Activated naive CD4-positive, alpha-beta T cell treated with anti-CD3 and anti-CD28 coated beads, Interleukin-2, amount 50 U/mL, for 24 hours (primary cell): Measurements from ENCODE around the gene ATOH8.

Experiments used
- H3K27ac Mint-ChIP-seq: one replicate; pipeline ENCODE4 v1.8.0; 2021; ENCODE audit warnings: mild to moderate bottlenecking, mixed read lengths
- H3K27me3 Mint-ChIP-seq: one replicate; pipeline ENCODE4 v1.8.0; 2021; ENCODE audit warnings: mixed read lengths
- H3K36me3 Mint-ChIP-seq: one replicate; pipeline ENCODE4 v1.8.0; 2021; ENCODE audit warnings: mixed read lengths
- H3K4me1 Mint-ChIP-seq: one replicate; pipeline ENCODE4 v1.8.0; 2021; ENCODE audit warnings: mixed read lengths
- H3K4me3 Mint-ChIP-seq: one replicate; pipeline ENCODE4 v1.8.0; 2021; ENCODE audit warnings: mild to moderate bottlenecking, mixed read lengths
- H3K9me3 Mint-ChIP-seq: one replicate; pipeline ENCODE4 v1.8.0; 2021; ENCODE audit warnings: mixed read lengths

The ATOH8 gene

GRCh38 chr2:85754313-85755095 is 713 bp downstream of the ATOH8 start:
- Mint-ChIP-seq H3K4me1 (peaks cover 13% of the 10 kb centered on the region), H3K27ac (no peak overlapping the region), H3K9me3 (no peaks in the 10 kb centered on the region), H3K27me3 (peaks cover 39% of the 10 kb centered on the region), H3K36me3 (no peaks in the 10 kb centered on the region), H3K4me3 (peak overlapping the region; percentile 87)

GRCh38 chr2:85755122-85756027 is 1.6 kb downstream of the ATOH8 start:
- Mint-ChIP-seq H3K36me3 (no peaks in the 10 kb centered on the region), H3K4me3 (peak overlapping the region; percentile 87), H3K27me3 (peaks cover 38% of the 10 kb centered on the region), H3K4me1 (peaks cover 13% of the 10 kb centered on the region), H3K9me3 (no peaks in the 10 kb centered on the region), H3K27ac (no peak overlapping the region)

- peaks cover 36% of the 10 kb centered on the region for H3K27me3 Mint-ChIP-seq
Measured at GRCh38 chr2:85756195-85756594, 2.4 kb downstream of the ATOH8 start.

GRCh38 chr2:85756822-85757435 is 3.1 kb downstream of the ATOH8 start:
- Mint-ChIP-seq H3K27me3 (peaks cover 30% of the 10 kb centered on the region), H3K9me3 (no peaks in the 10 kb centered on the region), H3K27ac (no peak overlapping the region), H3K4me3 (peak overlapping the region; percentile 23), H3K4me1 (peaks cover 13% of the 10 kb centered on the region), H3K36me3 (no peaks in the 10 kb centered on the region)

More at GRCh38 chr2:85756195-85756594, 2.4 kb downstream of the ATOH8 start:
- no peak overlapping the region for H3K27ac Mint-ChIP-seq
- no peak overlapping the region for H3K4me3 Mint-ChIP-seq
- no peaks in the 10 kb centered on the region for H3K9me3 Mint-ChIP-seq
- no peaks in the 10 kb centered on the region for H3K36me3 Mint-ChIP-seq
- peaks cover 13% of the 10 kb centered on the region for H3K4me1 Mint-ChIP-seq

- Mint-ChIP-seq H3K4me3 (no peak overlapping the region), H3K27me3 (peaks cover 28% of the 10 kb centered on the region), H3K27ac (no peak overlapping the region), H3K9me3 (no peaks in the 10 kb centered on the region), H3K4me1 (peaks cover 13% of the 10 kb centered on the region), H3K36me3 (no peaks in the 10 kb centered on the region)
Measured at GRCh38 chr2:85757860-85758259, 4.1 kb downstream of the ATOH8 start.

- Mint-ChIP-seq H3K27me3 (peaks cover 30% of the 10 kb centered on the region), H3K4me3 (no peak overlapping the region), H3K27ac (no peak overlapping the region), H3K36me3 (no peaks in the 10 kb centered on the region), H3K9me3 (no peaks in the 10 kb centered on the region), H3K4me1 (peaks cover 13% of the 10 kb centered on the region)
Measured at GRCh38 chr2:85758361-85759256, 4.8 kb downstream of the ATOH8 start.

GRCh38 chr2:85759257-85759613 is 5.4 kb downstream of the ATOH8 start:
- peaks cover 13% of the 10 kb centered on the region for H3K4me1 Mint-ChIP-seq
- no peak overlapping the region for H3K27ac Mint-ChIP-seq
- H3K27me3 Mint-ChIP-seq: peaks cover 29% of the 10 kb centered on the region
- H3K36me3 Mint-ChIP-seq: no peaks in the 10 kb centered on the region
- H3K4me3 Mint-ChIP-seq: no peak overlapping the region
- no peaks in the 10 kb centered on the region for H3K9me3 Mint-ChIP-seq

GRCh38 chr2:85760371-85760770 is 6.6 kb downstream of the ATOH8 start:
- H3K27ac Mint-ChIP-seq: no peak overlapping the region
- H3K36me3 Mint-ChIP-seq: no peaks in the 10 kb centered on the region
- H3K4me3 Mint-ChIP-seq: no peak overlapping the region
- H3K4me1 Mint-ChIP-seq: peaks cover 7% of the 10 kb centered on the region
- no peaks in the 10 kb centered on the region for H3K9me3 Mint-ChIP-seq
- H3K27me3 Mint-ChIP-seq: peaks cover 33% of the 10 kb centered on the region

- H3K4me1 Mint-ChIP-seq: peaks cover 3% of the 10 kb centered on the region
- H3K27me3 Mint-ChIP-seq: peaks cover 34% of the 10 kb centered on the region
- no peak overlapping the region for H3K27ac Mint-ChIP-seq
- H3K4me3 Mint-ChIP-seq: no peak overlapping the region
- H3K9me3 Mint-ChIP-seq: no peaks in the 10 kb centered on the region
- H3K36me3 Mint-ChIP-seq: no peaks in the 10 kb centered on the region
Measured at GRCh38 chr2:85760872-85761271, 7.1 kb downstream of the ATOH8 start.

GRCh38 chr2:85761512-85761944 is 7.7 kb downstream of the ATOH8 start:
- H3K4me3 Mint-ChIP-seq: no peak overlapping the region
- H3K4me1 Mint-ChIP-seq: peaks cover 3% of the 10 kb centered on the region
- peaks cover 36% of the 10 kb centered on the region for H3K27me3 Mint-ChIP-seq
- H3K27ac Mint-ChIP-seq: no peak overlapping the region
- no peaks in the 10 kb centered on the region for H3K36me3 Mint-ChIP-seq
- H3K9me3 Mint-ChIP-seq: no peaks in the 10 kb centered on the region

- Mint-ChIP-seq H3K27ac (no peak overlapping the region), H3K4me1 (peaks cover 3% of the 10 kb centered on the region), H3K36me3 (no peaks in the 10 kb centered on the region), H3K9me3 (no peaks in the 10 kb centered on the region), H3K4me3 (no peak overlapping the region), H3K27me3 (peaks cover 34% of the 10 kb centered on the region)
Measured at GRCh38 chr2:85761946-85762345, 8.2 kb downstream of the ATOH8 start.

- no peaks in the 10 kb centered on the region for H3K9me3 Mint-ChIP-seq
- peaks cover 3% of the 10 kb centered on the region for H3K4me1 Mint-ChIP-seq
- no peak overlapping the region for H3K4me3 Mint-ChIP-seq
- no peaks in the 10 kb centered on the region for H3K36me3 Mint-ChIP-seq
- H3K27ac Mint-ChIP-seq: no peak overlapping the region
- peaks cover 29% of the 10 kb centered on the region for H3K27me3 Mint-ChIP-seq
Measured at GRCh38 chr2:85763132-85763531, 9.3 kb downstream of the ATOH8 start.

- Mint-ChIP-seq H3K27me3 (peaks cover 29% of the 10 kb centered on the region), H3K4me3 (no peak overlapping the region), H3K36me3 (no peaks in the 10 kb centered on the region), H3K27ac (no peak overlapping the region), H3K4me1 (peaks cover 3% of the 10 kb centered on the region), H3K9me3 (no peaks in the 10 kb centered on the region)
Measured at GRCh38 chr2:85763831-85764230, 10.0 kb downstream of the ATOH8 start.

- H3K9me3 Mint-ChIP-seq: no peaks in the 10 kb centered on the region
- H3K27me3 Mint-ChIP-seq: peaks cover 24% of the 10 kb centered on the region
- H3K4me1 Mint-ChIP-seq: peaks cover 3% of the 10 kb centered on the region
- H3K27ac Mint-ChIP-seq: no peak overlapping the region
- no peak overlapping the region for H3K4me3 Mint-ChIP-seq
- H3K36me3 Mint-ChIP-seq: no peaks in the 10 kb centered on the region
Measured at GRCh38 chr2:85765081-85765731, 11.4 kb downstream of the ATOH8 start.
